IMR-90 (cell line): ENCODE measurements around the gene NEMF. TPM values are rescaled to one million over a fixed set of nuclear protein-coding genes. Genes with fewer than 3 reads are reported as not detected.

Experiments
- ATAC-seq: fragments of 200-7000 bp; cut with Tn5 transposase; 2 replicates; pipeline ENCODE4 v1.9.1; 2020; ENCODE audit warnings: low read depth, mild to moderate bottlenecking, moderate library complexity
- BruUV-seq: library from RNA; stranded (reverse); fragments of 400-500 nt; replicated peaks from 2 replicates; lab custom pipeline; 2021; lab: Mats Ljungman, UMichigan
- CTCF ChIA-PET: fragments of 300-600 bp; formaldehyde crosslinking; extraction: SDS; loops from one replicate; lab custom pipeline; 2021; ENCODE audit warnings: antibody characterized with exemption; lab: Yijun Ruan, JAX
- POLR2A ChIA-PET: fragments of 300-600 bp; sonication (Branson Sonifier 250); formaldehyde crosslinking; loops from one replicate; lab custom pipeline; 2022; ENCODE audit warnings: antibody characterized with exemption; ENCODE audit not compliant: unreplicated experiment; lab: Charles Lee
- DNase-seq: peaks from one replicate; pipeline ENCODE4 v3.0.0; 2013
- H2AFZ ChIP-seq: replicated peaks from 2 replicates; pipeline ENCODE3; 2013; ENCODE audit warnings: low read length, mild to moderate bottlenecking; ENCODE audit not compliant: poor library complexity
- H2AK5ac ChIP-seq: 2 replicates; pipeline ENCODE4 v1.6.1; 2013; ENCODE audit warnings: low read depth, low read length, inconsistent platforms
- H2AK9ac ChIP-seq: replicated peaks from 2 replicates; pipeline ENCODE3; 2013; ENCODE audit warnings: mild to moderate bottlenecking, low read depth, low read length, moderate library complexity; ENCODE audit not compliant: poor library complexity
- H2BK120ac ChIP-seq: 2 replicates; pipeline ENCODE4 v1.6.1; 2013; ENCODE audit warnings: low read depth, low read length, inconsistent platforms
- H2BK15ac ChIP-seq: 3 replicates; pipeline ENCODE4 v1.6.1; 2013; ENCODE audit warnings: low read depth, low read length, inconsistent platforms
- H2BK20ac ChIP-seq: 2 replicates; pipeline ENCODE4 v1.6.1; 2013; ENCODE audit warnings: low read depth, mild to moderate bottlenecking, inconsistent platforms, low read length, moderate library complexity
- H2BK5ac ChIP-seq: 2 replicates; pipeline ENCODE4 v1.6.1; 2013; ENCODE audit warnings: mild to moderate bottlenecking, low read depth, low read length, inconsistent platforms; ENCODE audit not compliant: poor library complexity, severe bottlenecking
- H3K14ac ChIP-seq: replicated peaks from 2 replicates; pipeline ENCODE4 v1.6.1; 2013; ENCODE audit warnings: low read depth, low read length, inconsistent platforms
- H3K18ac ChIP-seq: 2 replicates; pipeline ENCODE4 v1.6.1; 2013; ENCODE audit warnings: low read depth, low read length, control low read depth
- H3K23ac ChIP-seq: 2 replicates; pipeline ENCODE4 v1.6.1; 2013; ENCODE audit warnings: low read depth, low read length, inconsistent platforms
- H3K27ac ChIP-seq: 2 replicates; pipeline ENCODE4 v1.5.1; 2013; ENCODE audit warnings: mild to moderate bottlenecking, control low read depth, low read length; ENCODE audit not compliant: insufficient read depth
- H3K27me3 ChIP-seq: 2 replicates; pipeline ENCODE4 v1.6.1; 2013; ENCODE audit warnings: low read length; ENCODE audit not compliant: control insufficient read depth, insufficient read depth
- H3K36me3 ChIP-seq: 2 replicates; pipeline ENCODE4 v1.6.1; 2013; ENCODE audit warnings: low read length, mixed read lengths; ENCODE audit not compliant: control insufficient read depth, insufficient read depth
- H3K4ac ChIP-seq: 2 replicates; pipeline ENCODE4 v1.6.1; 2013; ENCODE audit warnings: low read depth, low read length, inconsistent platforms
- H3K4me1 ChIP-seq: 2 replicates; pipeline ENCODE4 v1.6.1; 2013; ENCODE audit warnings: low read length, mixed read lengths; ENCODE audit not compliant: control insufficient read depth, insufficient read depth
- H3K4me2 ChIP-seq: 2 replicates; pipeline ENCODE4 v1.6.1; 2013; ENCODE audit warnings: low read depth, mild to moderate bottlenecking, control low read depth, low read length, moderate library complexity
- H3K4me3 ChIP-seq: 2 replicates; pipeline ENCODE4 v1.5.1; 2013; ENCODE audit warnings: low read depth, mild to moderate bottlenecking, control low read depth, low read length, moderate library complexity; ENCODE audit not compliant: insufficient read depth
- H3K56ac ChIP-seq: 2 replicates; pipeline ENCODE4 v1.6.1; 2013; ENCODE audit warnings: low read length, inconsistent platforms; ENCODE audit not compliant: insufficient read depth; ENCODE audit errors: extremely low read depth
- H3K79me1 ChIP-seq, 2 experiments: 2 replicates each; pipeline ENCODE4 v1.6.1; 2013; ENCODE audit warnings: low read length in 2 of 2, inconsistent platforms in 1 of 2, low read depth in 1 of 2
- H3K9ac ChIP-seq: 2 replicates; pipeline ENCODE4 v1.6.1; 2013; ENCODE audit warnings: low read depth, low read length, control low read depth
- H3K9me1 ChIP-seq: 2 replicates; pipeline ENCODE4 v1.6.1; 2013; ENCODE audit warnings: low read length, inconsistent platforms; ENCODE audit not compliant: insufficient read depth
- H3K9me3 ChIP-seq: 2 replicates; pipeline ENCODE4 v1.6.1; 2013; ENCODE audit warnings: low read length; ENCODE audit not compliant: control insufficient read depth, insufficient read depth
- H4K20me1 ChIP-seq: 2 replicates; pipeline ENCODE4 v1.6.1; 2013; ENCODE audit warnings: low read length, inconsistent platforms; ENCODE audit not compliant: insufficient read depth
- H4K5ac ChIP-seq: 2 replicates; pipeline ENCODE4 v1.6.1; 2013; ENCODE audit warnings: mild to moderate bottlenecking, low read depth, low read length, control low read depth
- H4K8ac ChIP-seq, 2 experiments: 2 replicates each; pipeline ENCODE4 v1.6.1; 2013; ENCODE audit warnings: low read depth in 2 of 2, low read length in 2 of 2, control low read depth in 1 of 2, inconsistent platforms in 1 of 2
- H4K91ac ChIP-seq: 2 replicates; pipeline ENCODE4 v1.6.1; 2013; ENCODE audit warnings: low read depth, low read length, inconsistent platforms; ENCODE audit not compliant: insufficient read depth
- BHLHE40 ChIP-seq: fragments of 150-350 bp; IDR thresholded peaks from 2 replicates; pipeline ENCODE4 v1.6.1; 2016; ENCODE audit warnings: mild to moderate bottlenecking, low read depth, low read length
- CEBPB ChIP-seq: IDR thresholded peaks from 2 replicates; pipeline ENCODE4 v1.6.1; 2012; ENCODE audit warnings: low read depth, low read length, improper control_type of control experiment
- CHD1 ChIP-seq: IDR thresholded peaks from 2 replicates; pipeline ENCODE4 v1.6.1; 2012; ENCODE audit warnings: low read depth, low read length, improper control_type of control experiment
- ELK1 ChIP-seq: fragments of 150-350 bp; IDR thresholded peaks from 2 replicates; pipeline ENCODE4 v1.6.1; 2016; ENCODE audit warnings: low read depth, mild to moderate bottlenecking, low read length, moderate library complexity, borderline replicate concordance
- FOS ChIP-seq: fragments of 150-350 bp; IDR thresholded peaks from 2 replicates; pipeline ENCODE4 v1.6.1; 2016; ENCODE audit warnings: low read depth, low read length
- MAFK ChIP-seq: IDR thresholded peaks from 2 replicates; pipeline ENCODE4 v1.6.1; 2012; ENCODE audit warnings: low read depth, low read length, improper control_type of control experiment
- MAZ ChIP-seq: IDR thresholded peaks from 2 replicates; pipeline ENCODE4 v1.6.1; 2012; ENCODE audit warnings: low read depth, mild to moderate bottlenecking, low read length, improper control_type of control experiment, moderate library complexity, borderline replicate concordance
- MXI1 ChIP-seq: IDR thresholded peaks from 2 replicates; pipeline ENCODE4 v1.6.1; 2012; ENCODE audit warnings: low read depth, mild to moderate bottlenecking, low read length, moderate library complexity, borderline replicate concordance
- NFE2L2 ChIP-seq: fragments of 150-350 bp; IDR thresholded peaks from 2 replicates; pipeline ENCODE4 v1.6.1; 2016; ENCODE audit warnings: low read depth, mild to moderate bottlenecking, low read length
- POLR2A ChIP-seq: IDR thresholded peaks from 2 replicates; pipeline ENCODE4 v1.6.1; 2012; ENCODE audit warnings: mild to moderate bottlenecking, low read depth, low read length
- RAD21 ChIP-seq: IDR thresholded peaks from 2 replicates; pipeline ENCODE4 v1.6.1; 2012; ENCODE audit warnings: low read length, improper control_type of control experiment
- RCOR1 ChIP-seq: IDR thresholded peaks from 2 replicates; pipeline ENCODE4 v1.6.1; 2012; ENCODE audit warnings: mild to moderate bottlenecking, low read length, improper control_type of control experiment; ENCODE audit not compliant: insufficient replicate concordance
- RFX5 ChIP-seq: IDR thresholded peaks from 2 replicates; pipeline ENCODE4 v1.8.0; 2012; ENCODE audit warnings: low read depth, mild to moderate bottlenecking, low read length, moderate library complexity
- SMC3 ChIP-seq: fragments of 150-350 bp; IDR thresholded peaks from 2 replicates; pipeline ENCODE4 v1.6.1; 2016; ENCODE audit warnings: low read depth, mild to moderate bottlenecking, antibody characterized with exemption, low read length, moderate library complexity
- USF2 ChIP-seq: fragments of 150-350 bp; IDR thresholded peaks from 2 replicates; pipeline ENCODE4 v1.6.1; 2017; ENCODE audit warnings: mild to moderate bottlenecking, antibody characterized with exemption, low read length, low read depth
- WGBS, 2 experiments: methylation state at CpG; one replicate each; pipeline versions ENCODE4 v1.1.5 to v1.1.7; 2013; ENCODE audit warnings: missing lambda C conversion rate in 2 of 2; ENCODE audit not compliant: insufficient read length in 1 of 2; ENCODE audit errors: extremely low coverage in 2 of 2; 5-methylcytosine and 5-hydroxymethylcytosine counted together
- dilution Hi-C: fragments of 300-500 bp; cut with HindIII; formaldehyde crosslinking; loops from one replicate; pipeline ENCODE4 v1.14.3; 2018; ENCODE audit warnings: low sequenced_read_pairs; ENCODE audit not compliant: unreplicated experiment
- in situ Hi-C: fragments of 300-500 bp; cut with MboI; formaldehyde crosslinking; loops from 3 replicates; pipeline ENCODE4 v1.14.3; 2019; ENCODE audit warnings: low sequenced_read_pairs, inconsistent platforms, mixed read lengths
- intact Hi-C: fragments of 100-400 bp; cut with micrococcal nuclease; formaldehyde crosslinking; loops from 2 replicates; pipeline ENCODE4 v1.10.0; 2022
- polyA plus RNA-seq, 3 experiments: library from polyadenylated mRNA; depleted of rRNA; stranded (reverse); fragments of >200 nt; gene quantifications; 2 replicates each; pipeline ENCODE4 v1.2.3, GENCODE V29; 2012; ENCODE audit warnings: low replicate concordance in 1 of 3
- total RNA-seq: library from RNA; depleted of rRNA; stranded (reverse); fragments of >200 nt; gene quantifications from 2 replicates; pipeline ENCODE4 v1.2.3, GENCODE V29; 2012
- TF ChIP-seq, protein P1 (sequence below): conservative IDR thresholded peaks from 2 replicates; pipeline ENCODE4 v1.5.1; 2012; ENCODE audit warnings: mild to moderate bottlenecking, low read depth, low read length, improper control_type of control experiment

NEMF gene
- total and polyA plus RNA-seq, 2 of the 4 experiments (the other 2 are of a cell fraction): 19.5 to 30.5 TPM

DNA sequence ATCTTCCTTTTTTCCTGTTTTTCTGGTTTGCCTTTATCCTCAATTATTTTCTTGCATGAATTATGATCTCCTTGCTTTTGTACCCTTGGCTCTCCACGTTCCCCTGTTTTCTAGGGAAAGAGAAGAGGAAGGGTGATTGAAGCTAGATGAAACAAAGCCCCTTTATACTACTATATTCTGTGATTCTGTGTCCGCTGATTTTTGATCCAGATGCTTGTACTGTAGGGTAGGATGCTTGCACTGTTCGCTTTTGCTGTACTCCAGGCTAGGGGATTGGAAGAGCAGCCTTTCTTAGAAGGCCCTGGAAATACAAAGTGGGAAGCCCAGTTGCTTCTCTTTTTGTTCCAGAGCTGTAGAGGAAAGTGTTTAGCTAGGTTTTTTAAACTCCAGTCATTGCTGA, 119.7 kb downstream of the NEMF start:
- Histone ChIP-seq H2AK9ac (no peak overlapping the region), H3K27ac (no peak overlapping the region), H3K27me3 (no peaks in the 10 kb centered on the region), H2AFZ (no peak overlapping the region), H4K20me1 (no peaks in the 10 kb centered on the region), H3K36me3 (no peaks in the 10 kb centered on the region), H2BK5ac (no peak overlapping the region), H3K9ac (no peak overlapping the region), H4K91ac (no peak overlapping the region), H3K4me3 (no peak overlapping the region), H3K4me2 (no peak overlapping the region), H4K5ac (no peak overlapping the region), H2BK20ac (no peak overlapping the region), H3K14ac (no peak overlapping the region), H2AK5ac (no peak overlapping the region), H3K9me1 (no peaks in the 10 kb centered on the region), H3K56ac (no peak overlapping the region), H4K8ac (no peak overlapping the region), H3K79me1 (no peaks in the 10 kb centered on the region), H3K4me1 (no peaks in the 10 kb centered on the region), H3K9me3 (no peaks in the 10 kb centered on the region), H2BK15ac (no peak overlapping the region), H3K4ac (no peak overlapping the region), H3K18ac (no peak overlapping the region), H2BK120ac (no peak overlapping the region), H3K23ac (no peak overlapping the region)
- intact Hi-C loops: no loop called here
- ATAC-seq (no peak), DNase-seq (no peak)
- in situ Hi-C loops: no loop called here
- dilution Hi-C loops: no loop called here
- no peak for TF ChIP-seq SMC3
- no peak for TF ChIP-seq RAD21
- no peak for TF ChIP-seq POLR2A
- no peak for TF ChIP-seq MAFK
- TF ChIP-seq NFE2L2: no peak
- TF ChIP-seq RCOR1: no peak
- no peak for TF ChIP-seq CHD1
- TF ChIP-seq, protein P1, sequence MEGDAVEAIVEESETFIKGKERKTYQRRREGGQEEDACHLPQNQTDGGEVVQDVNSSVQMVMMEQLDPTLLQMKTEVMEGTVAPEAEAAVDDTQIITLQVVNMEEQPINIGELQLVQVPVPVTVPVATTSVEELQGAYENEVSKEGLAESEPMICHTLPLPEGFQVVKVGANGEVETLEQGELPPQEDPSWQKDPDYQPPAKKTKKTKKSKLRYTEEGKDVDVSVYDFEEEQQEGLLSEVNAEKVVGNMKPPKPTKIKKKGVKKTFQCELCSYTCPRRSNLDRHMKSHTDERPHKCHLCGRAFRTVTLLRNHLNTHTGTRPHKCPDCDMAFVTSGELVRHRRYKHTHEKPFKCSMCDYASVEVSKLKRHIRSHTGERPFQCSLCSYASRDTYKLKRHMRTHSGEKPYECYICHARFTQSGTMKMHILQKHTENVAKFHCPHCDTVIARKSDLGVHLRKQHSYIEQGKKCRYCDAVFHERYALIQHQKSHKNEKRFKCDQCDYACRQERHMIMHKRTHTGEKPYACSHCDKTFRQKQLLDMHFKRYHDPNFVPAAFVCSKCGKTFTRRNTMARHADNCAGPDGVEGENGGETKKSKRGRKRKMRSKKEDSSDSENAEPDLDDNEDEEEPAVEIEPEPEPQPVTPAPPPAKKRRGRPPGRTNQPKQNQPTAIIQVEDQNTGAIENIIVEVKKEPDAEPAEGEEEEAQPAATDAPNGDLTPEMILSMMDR: no peak
- no peak for TF ChIP-seq CEBPB
- TF ChIP-seq USF2: no peak
- no peak for TF ChIP-seq FOS
- no peak for TF ChIP-seq MXI1
- no peak for TF ChIP-seq ELK1
- TF ChIP-seq MAZ: no peak
- no peak for TF ChIP-seq RFX5
- no peak for TF ChIP-seq BHLHE40
- no CpG with 5 or more reads among the region's 3 CpGs for WGBS, 2 experiments
- ChIA-PET POLR2A (no interaction called here), CTCF (no interaction called here)
- no TSS peak for BruUV-seq
